GM19324 (cell line): ENCODE measurements around the gene ADGRD1.
"Not testable (repeated sequence)": the region's sequence is repeated elsewhere in the genome, so short reads cannot be mapped to it uniquely, and the experiment has no call there.

Experiments
- ATAC-seq: cut with Tn5 transposase; IDR thresholded peaks from one replicate; pipeline ENCODE4 v1.9.1; 2021; ENCODE audit warnings: mild to moderate bottlenecking, moderate library complexity; ENCODE audit not compliant: unreplicated experiment, low FRiP score

The ADGRD1 gene

DNA sequence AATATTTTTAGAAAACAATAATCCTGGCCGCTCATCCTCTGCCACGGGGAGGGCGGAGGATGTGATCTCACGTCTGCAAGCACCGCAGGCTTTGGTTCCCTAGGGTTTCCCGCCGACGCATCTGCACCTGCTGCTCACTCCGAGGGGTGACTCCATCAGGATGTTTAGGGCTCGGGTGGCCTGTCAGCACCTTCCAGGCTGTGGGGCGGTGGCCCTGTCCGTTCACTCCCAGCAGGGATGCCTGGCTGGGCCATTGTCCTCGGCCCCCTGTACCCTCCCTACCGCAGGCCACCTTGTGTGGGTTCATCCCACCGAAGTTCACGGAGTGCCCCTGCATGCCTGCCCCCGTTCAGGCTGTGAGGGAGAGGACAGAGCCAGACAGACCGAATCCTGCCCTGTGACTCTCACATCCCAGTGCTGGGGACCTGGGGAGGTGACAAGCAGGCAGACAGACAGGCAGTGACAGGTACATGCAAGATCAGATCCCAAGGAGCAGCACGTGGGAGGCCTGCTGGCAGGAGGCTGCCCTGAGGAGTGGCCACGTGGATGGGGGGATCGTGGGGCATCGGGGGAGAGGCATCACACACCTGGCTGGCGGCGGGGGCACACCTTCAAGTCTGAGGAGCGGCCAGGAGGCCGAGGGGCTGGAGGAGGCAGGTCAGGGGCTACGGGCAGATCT is 112.6 kb downstream of the ADGRD1 start:
- no peak for ATAC-seq

DNA sequence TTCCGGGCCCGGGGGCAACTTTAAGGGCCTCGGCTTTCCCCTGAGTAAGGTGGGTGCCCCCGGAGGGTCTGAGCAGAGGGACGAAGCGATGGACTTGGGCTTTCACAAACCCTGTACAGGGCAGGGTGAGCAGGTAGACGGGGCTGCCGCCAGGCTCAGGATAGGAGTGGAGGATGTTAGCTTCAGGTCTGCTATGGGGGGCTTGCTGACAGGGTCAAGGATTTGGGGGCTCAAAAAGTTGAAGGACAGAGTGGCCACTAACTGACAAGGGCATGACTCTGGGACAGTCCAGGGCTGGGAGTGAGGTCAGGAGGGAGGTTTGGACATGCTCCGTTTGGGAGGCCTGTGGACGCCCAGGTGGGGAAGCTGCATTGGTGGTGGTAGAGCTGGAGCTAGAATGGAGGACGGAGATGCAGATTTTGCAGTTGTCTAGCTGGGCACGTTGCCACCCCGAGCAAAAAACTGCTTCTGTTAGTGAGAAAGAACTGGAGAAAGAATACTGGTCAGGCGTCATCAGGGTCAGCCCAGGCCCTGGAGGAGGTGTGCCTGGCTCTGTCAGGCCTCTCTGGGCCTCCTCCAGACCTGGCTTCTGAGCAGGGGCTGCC is 113.3 kb downstream of the ADGRD1 start:
- no peak for ATAC-seq

DNA sequence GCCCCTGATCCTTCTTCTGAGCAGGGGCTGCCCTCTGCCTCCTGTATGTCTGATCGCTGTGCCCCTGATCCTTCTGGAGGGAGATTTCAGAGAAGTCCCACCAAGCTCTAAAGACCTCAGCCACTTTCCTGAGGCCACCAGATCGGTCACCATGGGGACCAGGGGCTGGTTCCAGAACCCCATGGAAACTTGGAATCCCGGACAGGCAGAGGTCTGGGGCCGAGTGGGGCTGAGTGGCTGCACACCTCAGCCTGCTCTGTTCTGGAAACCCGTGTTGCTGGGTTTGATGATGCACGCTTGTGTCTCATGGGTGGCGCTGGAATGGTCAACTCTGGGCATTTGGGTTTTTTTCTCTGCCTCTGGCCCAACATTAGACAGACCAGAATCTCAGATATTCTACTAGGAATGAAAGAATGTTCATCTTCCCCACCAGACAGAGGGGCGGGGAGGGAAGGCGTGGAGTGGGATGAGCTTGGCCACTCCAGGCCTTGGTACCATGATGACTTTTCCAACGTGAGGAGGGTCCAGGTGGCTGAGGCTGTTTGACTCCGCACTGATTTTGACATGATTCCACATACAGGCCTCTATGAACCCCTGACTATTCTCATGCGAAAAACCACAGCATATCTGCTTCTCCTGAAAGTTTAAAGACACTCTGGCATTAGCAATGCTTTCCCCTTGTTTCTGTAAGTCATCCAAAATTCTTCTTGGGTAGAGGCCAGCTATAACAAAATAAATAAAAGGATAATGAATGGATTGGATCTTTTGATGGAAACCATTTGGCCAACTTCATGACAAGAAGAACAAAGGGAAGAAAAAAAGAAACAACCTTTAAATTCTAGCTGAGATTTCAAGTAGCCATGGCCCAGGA is 114.5 kb downstream of the ADGRD1 start:
- ATAC-seq: no peak

DNA sequence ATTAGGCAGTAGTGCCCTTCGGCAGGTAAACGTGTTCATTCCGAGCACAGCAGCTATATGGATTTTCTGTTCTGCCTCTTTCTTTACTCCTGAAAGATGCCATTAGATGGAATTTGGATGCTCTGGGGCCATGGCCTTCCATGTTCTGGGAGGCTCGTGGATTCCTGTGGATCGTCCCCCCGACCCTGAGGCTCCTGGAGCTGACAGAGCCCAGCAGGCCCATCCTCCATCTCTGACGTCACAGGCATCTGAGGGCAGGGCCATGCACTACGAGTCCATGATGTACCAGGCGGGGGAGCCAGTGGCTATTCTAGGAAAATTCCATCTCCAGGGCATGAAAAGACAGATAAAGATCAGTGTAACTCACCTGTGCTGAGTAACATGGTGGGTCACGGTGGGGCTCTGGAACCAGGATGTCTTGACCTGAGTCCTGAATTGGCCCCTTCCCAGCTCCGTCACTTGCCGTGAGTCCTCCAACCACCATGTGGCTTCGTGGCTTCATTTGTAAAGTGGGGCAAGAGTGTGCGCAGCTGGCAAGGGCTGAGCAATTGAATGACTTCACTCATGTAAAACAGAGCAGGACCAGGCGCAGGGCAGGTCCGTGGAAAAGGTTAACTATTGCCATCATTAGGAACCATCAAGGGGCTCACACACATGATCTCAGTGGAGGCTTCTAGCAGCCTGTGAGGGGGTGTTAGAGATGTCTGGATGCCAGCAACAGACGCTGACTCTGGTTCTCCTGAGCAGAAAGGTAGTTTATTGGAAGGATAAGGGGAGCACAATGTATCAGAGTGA is 115.4 kb downstream of the ADGRD1 start:
- not testable (repeated sequence) for ATAC-seq

DNA sequence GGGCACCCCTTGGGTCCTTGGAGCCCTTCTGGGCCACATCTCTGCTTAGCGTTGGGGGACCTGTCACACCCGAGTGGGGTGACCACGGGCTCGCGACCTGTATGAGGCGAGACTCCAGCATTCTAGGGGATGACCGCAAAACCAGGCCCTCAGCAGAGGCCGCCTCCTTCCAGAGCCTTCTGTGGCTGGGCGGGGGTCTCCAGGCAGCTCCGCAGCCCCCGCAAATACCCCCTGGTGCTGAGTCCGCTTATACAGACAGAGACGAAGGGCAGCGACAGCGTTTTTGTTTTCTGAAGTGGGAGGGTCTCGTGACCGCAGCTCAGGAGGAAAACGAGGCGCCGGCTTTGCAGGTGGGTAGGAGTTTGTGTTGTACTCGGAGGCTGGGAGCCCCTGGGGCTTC is 116.4 kb downstream of the ADGRD1 start:
- ATAC-seq: not testable (repeated sequence)

DNA sequence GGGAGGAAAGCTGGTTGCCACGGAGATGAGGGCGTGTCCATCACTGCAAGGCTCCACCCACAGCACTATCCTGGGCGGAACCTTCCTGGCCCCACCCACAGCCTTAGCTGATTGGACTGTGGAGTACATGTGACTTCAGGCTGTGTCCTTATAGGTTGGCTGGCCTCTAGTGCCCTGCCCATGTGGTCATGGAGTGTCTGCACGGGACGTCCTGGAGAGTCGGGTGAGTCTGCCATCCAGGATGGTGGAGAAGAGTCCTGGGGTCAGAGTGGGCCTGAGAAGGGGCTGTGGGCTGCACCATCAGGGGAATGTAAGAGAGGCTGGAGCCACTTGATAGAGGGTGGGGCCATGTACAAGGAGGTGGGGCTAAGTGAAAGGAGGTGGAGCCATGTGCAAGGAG is 117.0 kb downstream of the ADGRD1 start:
- ATAC-seq: not testable (repeated sequence)

DNA sequence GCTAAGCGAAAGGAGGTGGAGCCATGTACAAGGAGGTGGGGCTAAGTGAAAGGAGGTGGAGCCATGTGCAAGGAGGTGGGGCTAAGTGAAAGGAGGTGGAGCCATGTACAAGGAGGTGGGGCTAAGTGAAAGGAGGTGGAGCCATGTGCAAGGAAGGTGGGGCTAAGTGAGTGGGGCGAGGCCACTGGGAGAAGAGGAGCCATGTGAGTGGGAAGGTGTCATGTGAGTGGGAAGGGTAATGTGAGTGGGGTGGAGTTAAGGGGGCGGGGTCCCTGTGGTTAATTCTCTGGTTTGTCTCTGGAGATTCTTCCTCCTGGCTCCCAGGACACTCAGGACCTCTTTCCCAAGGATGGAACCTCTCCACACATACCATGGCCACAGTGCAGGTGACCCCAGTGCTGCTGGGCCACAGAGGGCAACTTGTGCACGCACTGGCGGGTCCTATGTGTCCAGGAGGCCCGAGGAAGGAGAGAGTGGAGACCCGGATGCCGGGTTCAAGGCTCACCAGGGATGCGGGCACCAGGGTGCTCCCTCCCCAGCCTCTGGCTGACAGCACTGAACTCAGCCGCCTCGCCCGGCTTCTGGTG is 117.6 kb downstream of the ADGRD1 start:
- ATAC-seq: not testable (repeated sequence)

DNA sequence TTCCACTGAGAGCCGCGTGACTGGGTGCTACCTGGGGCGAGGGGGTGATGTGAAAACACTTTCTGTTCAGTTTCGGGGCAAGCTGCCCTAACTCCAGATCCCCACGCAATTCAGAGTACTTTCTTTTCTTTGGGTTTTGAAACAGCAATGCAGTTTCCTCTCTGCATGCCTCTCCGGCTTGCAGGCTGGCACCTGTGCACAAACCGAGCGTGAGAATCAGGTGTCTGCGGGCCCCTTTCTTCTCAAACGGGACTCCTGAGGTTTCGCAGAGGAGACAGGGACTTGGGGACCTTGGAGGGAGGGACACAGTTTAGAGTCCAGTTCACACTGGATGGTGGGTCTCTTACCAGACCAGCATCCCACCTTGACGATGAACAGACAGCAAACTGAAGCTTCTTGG is 118.2 kb downstream of the ADGRD1 start:
- ATAC-seq: not testable (repeated sequence)

DNA sequence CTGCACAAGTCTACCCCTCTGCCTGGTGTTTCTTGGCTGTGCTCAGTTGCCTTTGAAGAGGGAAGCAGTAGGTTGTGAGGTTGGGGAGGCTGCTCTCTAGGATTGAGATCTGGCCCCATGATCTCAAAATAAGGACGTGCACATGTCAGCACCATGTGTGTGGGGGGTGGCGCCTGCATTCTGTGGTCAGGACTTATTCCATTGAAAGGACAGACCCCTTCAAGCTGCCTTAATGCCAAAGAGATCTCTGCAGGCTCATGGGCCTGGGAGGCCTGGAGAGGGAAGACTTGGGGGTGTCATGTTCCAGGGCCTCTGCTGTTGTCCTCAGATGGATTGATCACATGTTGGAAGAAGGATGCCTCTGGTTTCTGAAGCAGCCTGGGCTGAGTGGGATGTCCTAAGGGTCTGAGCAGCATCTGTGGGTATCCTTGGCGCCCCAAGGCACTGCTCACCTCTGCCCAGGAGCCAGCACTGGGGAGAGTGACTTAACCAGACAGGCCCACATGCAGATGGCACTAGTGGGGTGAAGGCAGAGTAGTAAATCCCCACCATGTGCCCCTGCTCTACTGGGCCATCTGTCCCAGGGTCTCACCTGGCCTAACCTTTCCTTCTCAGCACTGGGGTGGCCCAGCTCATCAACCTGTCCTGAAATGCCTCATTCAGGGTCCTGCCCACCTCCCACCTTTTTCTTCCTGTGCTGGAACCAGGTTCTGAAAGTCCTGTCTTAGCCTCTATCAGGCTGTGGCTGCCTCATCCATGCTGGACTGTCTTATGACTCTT is 118.9 kb downstream of the ADGRD1 start:
- ATAC-seq: no peak

DNA sequence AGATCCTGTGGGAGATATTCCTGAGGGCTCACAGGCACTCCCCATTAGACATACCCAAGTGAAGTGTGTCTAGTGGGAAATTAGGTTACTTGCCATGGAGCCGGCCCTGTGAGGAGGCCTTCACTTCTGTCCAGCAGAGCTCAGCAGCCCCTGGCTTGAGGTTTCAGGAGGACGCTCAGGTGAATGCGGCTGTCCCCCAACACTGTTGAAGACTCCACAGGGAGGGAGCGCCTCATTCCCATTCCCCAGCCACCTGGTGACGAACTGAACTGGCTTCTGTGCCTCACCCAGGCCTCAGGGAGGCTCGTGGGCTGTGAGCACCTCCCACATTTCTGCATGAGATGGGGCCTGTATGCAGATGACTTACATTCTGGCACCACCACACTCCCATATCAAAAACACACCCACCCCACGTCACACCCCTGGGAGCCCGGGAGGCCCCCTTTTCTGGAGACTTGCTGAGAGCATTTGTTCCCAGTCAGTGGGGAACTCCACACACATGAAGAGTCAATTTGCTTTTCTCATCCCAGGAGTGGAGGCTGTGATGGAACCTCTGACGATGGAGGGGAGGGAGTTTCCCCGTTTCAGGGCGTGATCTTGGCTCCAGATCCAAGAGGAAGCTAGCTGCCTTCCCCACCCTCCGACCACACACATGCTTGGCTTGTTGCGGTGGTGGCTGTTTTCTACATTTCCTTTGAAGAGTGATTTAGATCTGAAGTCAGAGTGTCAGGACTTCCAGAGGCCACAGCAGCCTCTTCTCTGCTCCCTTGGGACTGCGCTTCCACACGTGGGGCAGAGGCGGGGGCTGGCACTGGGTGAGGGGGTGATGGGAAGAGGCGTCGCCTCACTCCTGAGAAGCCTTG is 120.7 kb downstream of the ADGRD1 start:
- ATAC-seq: no peak

DNA sequence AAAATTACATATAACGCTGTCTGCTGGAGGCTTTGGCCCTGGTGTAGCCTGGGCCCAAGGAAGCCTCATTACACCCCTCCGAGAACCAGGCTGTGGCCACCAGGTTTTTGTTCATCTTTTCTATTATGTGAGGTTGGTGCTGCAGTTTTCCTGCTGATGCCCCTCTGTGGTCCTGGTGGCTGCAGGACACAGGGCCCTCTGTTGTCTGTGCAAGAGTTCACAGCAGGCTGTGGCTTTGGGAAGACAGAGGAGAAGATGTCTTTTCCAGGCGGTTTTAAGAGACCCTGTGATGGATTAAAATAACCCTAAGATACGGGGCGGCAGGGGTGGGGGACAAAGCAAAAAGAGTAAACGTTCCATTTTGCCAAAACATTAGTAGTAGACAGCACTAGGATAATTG is 121.5 kb downstream of the ADGRD1 start:
- no peak for ATAC-seq

DNA sequence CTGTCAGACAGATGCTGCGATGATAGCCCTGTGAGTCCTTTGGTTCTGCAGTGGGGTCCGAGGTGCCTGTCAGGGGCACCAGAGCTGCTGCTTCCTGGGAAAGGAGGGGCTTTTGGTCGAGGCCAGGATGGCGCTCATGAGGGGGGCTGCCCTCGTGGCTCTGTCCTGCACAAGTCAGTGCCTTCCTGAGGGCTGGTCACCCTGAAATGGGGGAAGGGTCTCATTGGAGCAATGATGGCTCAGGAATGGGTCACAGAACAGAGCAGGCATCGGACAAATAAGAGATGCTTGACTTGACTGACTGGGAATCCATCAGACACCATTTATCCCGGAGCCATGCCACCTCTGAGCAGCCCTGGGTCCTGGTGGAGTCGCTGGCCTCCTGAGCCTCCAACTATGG is 121.9 kb downstream of the ADGRD1 start:
- ATAC-seq: no peak

DNA sequence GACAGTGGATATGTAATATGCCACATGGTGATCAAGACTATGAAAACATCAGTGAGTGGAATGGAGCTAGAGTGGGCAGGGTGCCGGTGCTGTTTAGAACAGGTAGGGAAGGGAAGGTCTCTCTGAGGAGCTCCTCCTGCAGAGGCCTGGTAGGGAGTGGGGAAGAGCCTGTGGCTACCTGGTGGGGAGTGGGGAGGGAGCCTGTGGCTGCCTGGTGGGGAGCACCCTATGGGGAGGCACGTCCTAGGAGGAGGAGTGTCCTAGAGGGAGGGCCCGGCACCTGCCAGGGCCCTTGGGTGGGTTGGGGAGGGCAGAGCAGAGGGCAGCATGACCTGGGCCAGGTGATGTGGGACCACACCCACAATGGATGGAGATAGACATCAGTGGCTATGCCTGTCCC is 122.6 kb downstream of the ADGRD1 start:
- ATAC-seq: no peak

DNA sequence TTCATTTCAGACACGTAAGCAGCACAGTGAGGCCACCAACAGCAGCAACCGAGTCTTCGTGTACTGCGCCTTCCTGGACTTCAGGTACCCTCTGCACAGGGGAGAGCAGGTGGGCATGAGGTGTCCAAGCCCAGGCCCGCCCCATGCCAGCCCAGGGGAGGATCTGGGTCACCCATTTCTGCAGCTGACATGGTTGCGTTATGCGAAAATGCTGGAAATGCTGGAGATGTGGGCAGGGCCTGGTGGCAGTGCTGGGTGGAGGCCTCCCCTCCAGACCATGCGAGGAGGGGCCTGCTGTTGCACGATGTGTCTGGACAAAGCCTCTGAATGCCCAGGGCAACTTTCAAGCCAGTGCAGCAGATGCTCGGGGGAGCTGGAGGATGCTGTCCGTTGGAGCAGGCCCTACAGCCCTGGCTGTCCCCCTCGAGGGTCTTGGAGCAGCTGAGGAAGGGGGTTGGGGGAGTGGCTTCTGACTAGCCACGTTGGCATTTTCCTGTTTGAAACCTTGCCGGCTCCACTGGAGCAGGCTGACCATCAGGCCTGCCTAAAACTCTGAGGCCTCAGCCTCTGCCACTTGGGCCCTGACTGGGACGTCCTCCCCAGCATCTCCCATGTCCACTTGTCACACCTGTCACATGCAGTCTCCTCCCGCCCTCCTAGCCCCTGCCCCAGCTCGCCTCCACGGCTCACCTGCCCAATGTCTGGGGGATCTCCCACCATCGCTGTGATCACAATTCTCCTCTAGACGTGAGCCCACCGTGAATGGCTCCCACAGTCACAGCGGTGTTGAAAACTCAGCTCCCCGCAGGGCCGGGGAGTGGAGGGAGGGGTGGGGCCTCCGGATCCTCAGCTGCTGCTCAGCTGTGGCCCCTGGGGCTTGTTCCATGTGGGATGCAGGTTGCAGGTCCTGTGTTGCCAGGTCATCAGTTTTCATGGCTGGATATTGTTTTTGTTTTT is 123.4 kb downstream of the ADGRD1 start:
- ATAC-seq: no peak

DNA sequence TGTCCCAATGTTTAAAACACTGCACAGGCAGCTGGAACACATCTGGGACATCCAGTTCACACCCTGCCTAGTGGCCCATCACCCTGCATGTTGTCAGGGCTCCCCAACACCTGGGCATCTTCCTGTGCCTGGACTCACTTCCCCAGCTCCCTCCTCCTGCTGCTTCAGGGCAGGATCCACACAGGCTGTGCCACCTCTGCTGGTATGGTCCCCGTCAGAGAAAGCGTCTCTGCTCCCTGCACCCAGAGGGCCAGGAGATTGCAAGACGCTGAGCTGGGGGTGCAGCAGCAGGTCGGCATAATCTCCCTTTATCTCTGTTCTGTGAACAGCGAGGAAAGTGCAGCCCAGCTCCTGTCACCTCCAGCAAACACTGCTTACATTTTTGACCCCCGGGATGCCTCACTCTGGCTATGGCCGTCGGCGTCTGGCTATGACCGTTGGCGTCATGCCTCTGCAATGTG is 124.3 kb downstream of the ADGRD1 start:
- ATAC-seq: no peak

DNA sequence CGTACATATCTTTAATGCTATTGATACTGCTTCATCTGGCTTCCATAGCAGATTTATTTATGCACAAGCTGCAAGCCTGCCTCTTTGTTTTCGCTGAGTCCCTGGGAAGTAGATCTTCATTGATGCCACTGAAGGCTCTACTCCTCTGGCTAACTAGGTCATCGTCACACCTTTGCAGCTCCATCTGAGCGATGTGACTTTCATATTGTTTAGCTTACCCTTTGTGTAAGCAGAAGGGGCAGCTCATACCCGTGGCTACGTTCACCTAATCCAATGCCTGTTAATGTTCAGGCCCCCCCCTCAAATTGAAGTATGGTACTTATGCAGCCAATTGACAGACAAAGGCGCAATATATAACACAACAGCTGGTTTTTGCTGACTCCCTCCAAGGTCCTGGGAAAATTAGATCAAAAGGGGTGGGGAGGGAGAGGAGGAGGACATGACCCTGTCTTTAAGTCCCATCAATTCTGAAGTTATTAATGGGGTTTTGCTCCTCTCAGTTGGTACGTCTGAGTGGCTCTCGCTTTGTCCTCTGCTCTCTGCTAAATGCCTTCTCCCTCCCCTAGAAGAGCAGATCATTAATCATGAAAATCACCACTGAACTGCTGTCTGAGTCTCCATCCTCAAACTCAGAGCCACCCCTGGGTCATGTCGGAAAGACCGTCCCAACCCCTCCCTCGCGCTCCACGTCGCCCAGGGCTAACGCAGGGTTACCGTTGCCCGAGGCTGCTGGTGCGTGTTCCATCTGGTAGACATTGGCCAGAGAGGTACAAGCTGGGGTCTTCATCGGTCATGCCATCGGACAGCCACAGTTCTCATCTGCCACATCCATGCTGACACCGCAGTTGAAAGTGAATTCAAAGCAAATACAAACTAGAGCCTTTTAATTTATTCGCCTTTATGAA is 128.8 kb downstream of the ADGRD1 start:
- no peak for ATAC-seq
